BE2C (cell line): ENCODE measurements around the gene UBTD1.

ENCODE experiments used
- DNase-seq: peaks from one replicate; pipeline ENCODE4 v3.0.0-alpha.2; 2020
- H3K27me3 ChIP-seq: fragments of 250-450 bp; sonication (Bioruptor Pico); 2 replicates; pipeline ENCODE4 v1.5.1; 2020; ENCODE audit warnings: mild to moderate bottlenecking
- H3K36me3 ChIP-seq: fragments of 250-450 bp; sonication (Bioruptor Pico); 2 replicates; pipeline ENCODE4 v1.5.1; 2020; ENCODE audit warnings: mild to moderate bottlenecking
- H3K4me1 ChIP-seq: fragments of 250-450 bp; sonication (Bioruptor Pico); 2 replicates; pipeline ENCODE4 v1.5.1; 2020
- H3K4me3 ChIP-seq: 2 replicates; pipeline ENCODE4 v1.5.1; 2011; ENCODE audit warnings: low read depth, low read length
- H3K9me3 ChIP-seq: fragments of 250-450 bp; sonication (Bioruptor Pico); 2 replicates; pipeline ENCODE4 v1.5.1; 2020
- TF ChIP-seq, protein P1 (sequence below): IDR thresholded peaks from 2 replicates; pipeline ENCODE4 v1.5.1; 2012; ENCODE audit warnings: mild to moderate bottlenecking, low read depth, low read length

Gene UBTD1

DNA sequence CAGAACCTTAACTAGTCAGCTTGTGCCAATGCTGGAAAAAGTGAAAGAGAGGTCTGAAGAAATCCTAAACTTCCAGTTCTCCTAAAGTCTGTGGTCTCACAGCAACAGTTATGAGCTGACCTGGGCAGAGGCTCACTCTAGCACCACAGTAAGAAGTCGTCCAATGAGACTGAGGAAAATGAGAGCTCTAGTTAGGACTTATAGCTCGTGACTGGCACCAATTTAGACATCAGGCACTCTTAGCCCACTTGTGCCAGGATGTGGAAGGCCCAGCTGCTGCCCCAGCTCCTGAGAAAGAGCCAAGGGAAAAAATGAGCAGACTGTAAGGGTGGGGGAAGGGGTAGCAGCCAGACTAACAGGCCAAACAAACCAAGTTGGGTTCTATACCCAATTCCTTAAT lies 8.1 kb upstream of the UBTD1 start:
- H3K36me3 ChIP-seq = peaks cover 7% of the 10 kb centered on the region
- H3K4me3 ChIP-seq = no peak overlapping the region
- TF ChIP-seq, protein P1, sequence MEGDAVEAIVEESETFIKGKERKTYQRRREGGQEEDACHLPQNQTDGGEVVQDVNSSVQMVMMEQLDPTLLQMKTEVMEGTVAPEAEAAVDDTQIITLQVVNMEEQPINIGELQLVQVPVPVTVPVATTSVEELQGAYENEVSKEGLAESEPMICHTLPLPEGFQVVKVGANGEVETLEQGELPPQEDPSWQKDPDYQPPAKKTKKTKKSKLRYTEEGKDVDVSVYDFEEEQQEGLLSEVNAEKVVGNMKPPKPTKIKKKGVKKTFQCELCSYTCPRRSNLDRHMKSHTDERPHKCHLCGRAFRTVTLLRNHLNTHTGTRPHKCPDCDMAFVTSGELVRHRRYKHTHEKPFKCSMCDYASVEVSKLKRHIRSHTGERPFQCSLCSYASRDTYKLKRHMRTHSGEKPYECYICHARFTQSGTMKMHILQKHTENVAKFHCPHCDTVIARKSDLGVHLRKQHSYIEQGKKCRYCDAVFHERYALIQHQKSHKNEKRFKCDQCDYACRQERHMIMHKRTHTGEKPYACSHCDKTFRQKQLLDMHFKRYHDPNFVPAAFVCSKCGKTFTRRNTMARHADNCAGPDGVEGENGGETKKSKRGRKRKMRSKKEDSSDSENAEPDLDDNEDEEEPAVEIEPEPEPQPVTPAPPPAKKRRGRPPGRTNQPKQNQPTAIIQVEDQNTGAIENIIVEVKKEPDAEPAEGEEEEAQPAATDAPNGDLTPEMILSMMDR = no peak
- no peaks in the 10 kb centered on the region for H3K9me3 ChIP-seq
- DNase-seq = no peak
- H3K4me1 ChIP-seq = no peaks in the 10 kb centered on the region
- H3K27me3 ChIP-seq = no peaks in the 10 kb centered on the region

DNA sequence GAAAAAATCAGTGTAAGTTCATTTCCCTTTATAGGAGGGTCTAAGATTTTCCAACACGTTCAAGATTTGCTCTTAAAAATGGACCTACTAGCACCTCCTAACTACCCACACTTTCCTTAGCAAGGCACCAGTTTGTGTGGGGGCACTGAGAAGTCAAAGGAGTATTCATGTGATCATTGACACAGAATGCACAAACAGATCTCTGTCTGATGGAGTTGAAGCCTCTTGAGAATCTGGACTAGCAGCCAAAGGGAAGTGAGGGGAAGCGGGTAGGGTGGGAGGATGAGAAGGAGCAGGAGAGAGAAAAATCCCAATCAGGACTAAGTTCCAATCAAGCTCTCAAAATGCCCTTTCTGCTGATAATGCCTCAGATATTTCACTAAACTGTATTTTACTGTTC lies 4.6 kb upstream of the UBTD1 start:
- no peaks in the 10 kb centered on the region for H3K4me1 ChIP-seq
- H3K27me3 ChIP-seq = peaks cover under 1% of the 10 kb centered on the region; the same call in 1 of the 2 replicates
- H3K9me3 ChIP-seq = no peaks in the 10 kb centered on the region
- no peak overlapping the region for H3K4me3 ChIP-seq
- TF ChIP-seq, protein P1 = no peak
- no peak for DNase-seq
- H3K36me3 ChIP-seq = peaks cover 7% of the 10 kb centered on the region

DNA sequence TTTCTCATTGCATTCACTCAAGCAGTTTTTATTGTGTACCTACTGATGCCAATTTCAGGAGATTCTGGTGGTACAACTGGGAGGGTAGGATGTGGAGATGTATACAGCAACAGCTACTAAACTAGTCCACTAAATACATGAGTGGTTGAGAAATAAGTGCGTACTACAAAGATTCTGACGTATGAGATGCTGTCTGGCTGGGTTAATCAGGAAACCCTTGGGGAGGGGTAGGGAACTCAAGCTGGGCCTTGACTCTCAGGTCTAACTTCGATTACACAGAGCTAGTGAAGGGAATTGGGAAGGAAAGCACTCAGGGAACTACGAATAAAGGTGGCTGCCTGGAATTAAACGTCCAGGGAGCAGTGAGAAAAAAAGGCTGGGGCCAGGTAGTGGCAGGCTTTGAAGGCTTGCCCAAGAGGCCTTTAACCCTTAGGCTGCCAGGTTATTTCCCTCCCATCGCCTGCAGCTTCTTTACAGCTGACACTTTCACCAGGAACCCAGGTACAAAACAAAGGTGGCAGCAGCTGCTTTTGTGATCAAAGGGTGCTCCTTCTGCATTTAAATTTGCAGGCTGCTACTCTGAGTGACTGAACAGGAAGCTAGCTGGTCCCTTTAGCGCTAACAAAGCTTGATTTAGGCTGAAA lies 3.7 kb upstream of the UBTD1 start:
- TF ChIP-seq, protein P1 = no peak
- Histone ChIP-seq H3K36me3 (peaks cover 7% of the 10 kb centered on the region), H3K27me3 (peaks cover 8% of the 10 kb centered on the region), H3K9me3 (no peaks in the 10 kb centered on the region), H3K4me1 (no peaks in the 10 kb centered on the region), H3K4me3 (no peak overlapping the region)
- no peak for DNase-seq

DNA sequence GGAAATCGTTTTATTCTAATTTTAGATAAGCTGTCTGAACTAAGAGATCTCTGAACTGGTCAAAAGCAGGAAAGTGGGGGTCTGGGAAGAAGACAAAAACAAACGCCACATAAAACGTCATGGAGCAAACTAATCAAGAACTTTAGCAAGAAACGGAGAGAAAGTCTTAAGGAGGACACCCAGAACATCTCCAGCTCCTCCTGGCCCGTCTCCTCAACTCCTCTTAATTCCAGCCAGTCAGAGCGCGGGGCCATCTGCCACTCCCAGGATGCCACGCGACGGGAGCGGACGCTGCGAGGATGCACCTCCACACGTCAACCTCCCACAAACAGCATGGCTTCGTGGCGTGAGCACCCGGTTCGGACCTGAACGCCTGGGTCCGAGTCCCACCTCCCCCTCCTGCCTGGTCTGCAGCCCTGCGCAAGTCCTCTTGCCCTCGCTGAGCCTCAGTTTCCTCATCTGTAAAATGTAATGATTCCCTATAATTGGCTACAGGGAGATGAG lies 1.1 kb upstream of the UBTD1 start:
- Histone ChIP-seq H3K4me1 (no peaks in the 10 kb centered on the region), H3K36me3 (peaks cover 7% of the 10 kb centered on the region), H3K27me3 (peaks cover 24% of the 10 kb centered on the region), H3K9me3 (no peaks in the 10 kb centered on the region), H3K4me3 (peak overlapping the region; percentile 99)
- peak; percentile 85 for DNase-seq
- TF ChIP-seq, protein P1 = no peak

DNA sequence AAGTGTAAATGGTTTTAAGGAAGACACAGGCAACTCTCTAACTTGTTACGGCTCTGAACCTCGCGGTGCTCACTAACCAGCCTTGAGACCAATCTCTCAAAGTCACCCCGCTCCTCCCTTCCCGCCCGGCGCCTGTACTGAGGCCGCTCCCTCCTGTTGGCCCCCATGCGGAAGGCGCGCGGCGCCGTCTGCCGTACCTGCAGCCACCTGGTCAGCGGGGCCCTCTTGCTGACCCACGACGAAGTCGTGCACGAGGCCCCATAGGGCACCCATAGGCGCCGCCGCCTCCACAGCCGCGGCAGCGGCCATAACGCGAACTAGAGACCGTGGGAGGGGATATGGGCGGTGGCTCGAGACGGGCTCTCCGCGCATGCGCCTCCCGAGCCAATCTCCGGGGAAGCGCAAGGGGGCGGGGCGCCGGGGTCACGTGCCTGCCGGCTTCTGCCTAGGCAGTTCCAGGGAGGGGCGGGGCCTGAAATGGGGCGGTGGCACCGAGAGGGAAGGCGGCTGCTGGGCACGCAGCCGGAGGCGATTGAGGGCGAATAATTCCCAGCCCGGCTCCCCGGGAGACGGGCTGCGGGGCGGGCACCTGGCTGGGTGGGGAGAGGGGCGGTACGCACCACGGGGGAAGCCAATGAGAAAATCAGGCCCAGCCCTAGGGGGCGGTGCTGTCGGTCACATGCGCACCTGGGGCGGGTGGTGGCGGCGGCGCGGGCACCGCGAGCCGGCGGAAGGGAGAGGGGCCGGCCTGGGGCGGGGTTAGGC lies 466 bp upstream of the UBTD1 start, which contains the start of gene MMS19:
Gene MMS19 (minus strand): TSS at position 347 of the 765 bp plus-strand sequence. CDS start 38 bp downstream, at position 309.
- H3K9me3 ChIP-seq = no peaks in the 10 kb centered on the region
- TF ChIP-seq, protein P1 = no peak
- H3K27me3 ChIP-seq = peaks cover 24% of the 10 kb centered on the region
- peaks cover 5% of the 10 kb centered on the region for H3K36me3 ChIP-seq
- no peaks in the 10 kb centered on the region for H3K4me1 ChIP-seq
- H3K4me3 ChIP-seq = peak within 1 kb of the TSS; percentile 99
- DNase-seq = peak; percentile 100
